KMS-11 (cell line): ENCODE results near the gene VAC14.

ENCODE experiments used
- H2AFZ ChIP-seq: fragments of 200-600 bp; sonication (generic); 2 replicates; pipeline ENCODE4 v1.6.1; 2016; ENCODE audit warnings: antibody characterized with exemption, mixed run types, low read depth
- H3K27ac ChIP-seq: fragments of 200-600 bp; sonication (generic); 2 replicates; pipeline ENCODE4 v1.6.1; 2016; ENCODE audit warnings: mild to moderate bottlenecking, mixed run types
- H3K27me3 ChIP-seq: fragments of 200-600 bp; sonication (generic); 2 replicates; pipeline ENCODE4 v1.6.1; 2017; ENCODE audit warnings: mild to moderate bottlenecking, low read depth, mixed run types, moderate library complexity; ENCODE audit not compliant: insufficient read depth
- H3K36me3 ChIP-seq: fragments of 200-600 bp; sonication (generic); 2 replicates; pipeline ENCODE4 v1.6.1; 2017; ENCODE audit warnings: mild to moderate bottlenecking, mixed run types; ENCODE audit not compliant: insufficient read depth
- H3K4me1 ChIP-seq: fragments of 200-600 bp; sonication (generic); 2 replicates; pipeline ENCODE4 v1.6.1; 2016; ENCODE audit warnings: mild to moderate bottlenecking, low read depth, mixed run types; ENCODE audit not compliant: poor library complexity, severe bottlenecking
- H3K4me2 ChIP-seq: fragments of 200-600 bp; sonication (generic); 2 replicates; pipeline ENCODE4 v1.7.0; 2016; ENCODE audit warnings: mild to moderate bottlenecking, mixed run types
- H3K4me3 ChIP-seq: fragments of 200-600 bp; sonication (generic); IDR thresholded peaks from 2 replicates; pipeline ENCODE4 v1.6.1; 2017; ENCODE audit warnings: low read depth, low read length, mixed read lengths; ENCODE audit not compliant: insufficient read depth
- H3K79me2 ChIP-seq: fragments of 200-600 bp; sonication (generic); 2 replicates; pipeline ENCODE4 v1.6.1; 2016; ENCODE audit warnings: low read depth, mixed run types; ENCODE audit not compliant: insufficient read depth
- H3K9ac ChIP-seq: fragments of 200-600 bp; sonication (generic); 2 replicates; pipeline ENCODE4 v1.6.1; 2016; ENCODE audit warnings: mild to moderate bottlenecking, mixed run types
- H4K20me1 ChIP-seq: fragments of 200-600 bp; sonication (generic); 2 replicates; pipeline ENCODE4 v1.6.1; 2016; ENCODE audit warnings: mild to moderate bottlenecking, mixed run types; ENCODE audit not compliant: insufficient read depth
- CTCF ChIP-seq: fragments of 200-600 bp; sonication (generic); conservative IDR thresholded peaks from 2 replicates; pipeline ENCODE4 v1.6.1; 2017; ENCODE audit warnings: low read depth, mild to moderate bottlenecking, antibody characterized with exemption, low read length, moderate library complexity, mixed read lengths

The VAC14 gene

DNA sequence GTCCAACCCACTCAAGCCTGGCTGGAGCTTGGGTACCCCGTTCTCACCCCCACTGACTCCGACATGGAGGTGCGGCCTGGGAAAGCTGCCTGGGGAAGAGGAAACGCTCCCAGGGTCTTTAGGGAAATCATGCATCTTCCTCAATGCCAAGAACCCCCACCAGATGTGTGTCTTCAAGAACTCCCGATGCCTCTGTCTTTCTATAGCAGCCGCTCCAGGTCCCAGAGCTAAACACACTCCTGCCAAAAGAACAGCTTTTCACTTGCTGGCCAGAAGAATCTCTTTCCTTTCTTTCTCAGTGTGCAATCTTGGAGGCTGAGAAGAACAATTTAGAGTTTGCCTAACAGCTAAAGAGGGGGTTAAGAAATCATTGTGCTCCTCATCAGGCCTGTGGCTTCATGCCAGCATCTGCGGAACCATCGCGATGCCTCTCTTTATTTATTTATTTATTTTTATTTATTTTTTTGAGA lies 74.0 kb downstream of the VAC14 start:
- no peak overlapping the region for H3K9ac ChIP-seq
- no peaks in the 10 kb centered on the region for H3K79me2 ChIP-seq
- no peak overlapping the region for H3K4me2 ChIP-seq
- no peaks in the 10 kb centered on the region for H3K36me3 ChIP-seq
- no peak for TF ChIP-seq CTCF
- no peak overlapping the region for H2AFZ ChIP-seq
- no peaks in the 10 kb centered on the region for H3K4me1 ChIP-seq
- H4K20me1 ChIP-seq: no peaks in the 10 kb centered on the region
- H3K27ac ChIP-seq: no peak overlapping the region
- no peak overlapping the region for H3K4me3 ChIP-seq
- H3K27me3 ChIP-seq: no peaks in the 10 kb centered on the region

- H3K36me3 ChIP-seq: no peaks in the 10 kb centered on the region
- H3K9ac ChIP-seq: no peak overlapping the region
- no peak overlapping the region for H3K4me2 ChIP-seq
- H3K4me3 ChIP-seq: no peak overlapping the region
- H3K79me2 ChIP-seq: no peaks in the 10 kb centered on the region
- H2AFZ ChIP-seq: no peak overlapping the region
- TF ChIP-seq CTCF: no peak
- no peak overlapping the region for H3K27ac ChIP-seq
- H4K20me1 ChIP-seq: no peaks in the 10 kb centered on the region
- H3K27me3 ChIP-seq: no peaks in the 10 kb centered on the region
- H3K4me1 ChIP-seq: no peaks in the 10 kb centered on the region
Observed at GRCh38 chr16:70725912-70726828, 74.8 kb downstream of the VAC14 start.

DNA sequence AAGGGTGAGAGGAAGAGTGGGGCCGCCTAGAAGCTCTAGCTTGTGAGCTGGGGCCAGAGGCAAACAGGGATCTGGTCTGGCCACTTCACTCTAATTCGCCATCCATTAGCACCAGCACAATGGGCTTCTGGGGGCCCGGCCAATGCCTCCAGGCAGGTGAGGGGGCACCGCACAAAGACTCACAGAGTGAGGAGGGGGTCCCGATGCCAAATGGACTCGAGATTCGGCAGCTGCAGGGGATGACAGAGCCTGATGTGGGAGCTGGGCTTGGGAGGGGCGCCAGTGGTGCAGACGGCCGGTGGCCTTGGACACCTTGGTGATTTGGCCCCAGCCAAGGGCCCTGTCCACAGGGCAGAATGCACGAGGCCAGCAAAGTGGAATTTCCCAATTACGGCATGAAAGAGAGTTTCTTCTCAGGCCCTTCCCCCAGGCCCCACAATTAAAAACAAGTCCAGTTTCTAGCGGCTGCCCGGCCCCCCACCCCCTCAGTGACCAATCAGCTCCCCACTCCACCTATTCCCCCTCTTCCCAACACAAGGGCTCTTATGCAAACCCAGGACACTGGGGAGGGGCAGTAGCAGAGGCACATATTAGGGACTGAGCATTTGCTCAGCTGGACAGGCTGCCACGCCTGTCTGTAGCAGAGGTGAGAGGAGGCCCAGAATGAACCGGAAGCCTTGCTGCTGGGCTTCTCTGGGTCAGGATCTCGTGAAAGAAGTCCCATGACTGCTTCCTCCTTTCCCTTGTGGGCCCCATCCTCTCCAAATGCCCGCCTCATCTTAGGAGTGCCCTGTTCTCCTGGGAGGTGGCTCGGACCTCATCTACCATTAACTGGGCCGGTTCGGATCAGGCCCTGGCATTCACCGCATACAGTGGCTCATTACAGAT lies 75.7 kb downstream of the VAC14 start:
- Histone ChIP-seq H3K27ac (no peak overlapping the region), H3K4me2 (no peak overlapping the region), H3K9ac (no peak overlapping the region), H3K27me3 (no peaks in the 10 kb centered on the region), H3K79me2 (no peaks in the 10 kb centered on the region), H3K4me3 (no peak overlapping the region), H4K20me1 (no peaks in the 10 kb centered on the region), H2AFZ (no peak overlapping the region), H3K36me3 (no peaks in the 10 kb centered on the region), H3K4me1 (no peaks in the 10 kb centered on the region)
- TF ChIP-seq CTCF: no peak

- no peak overlapping the region for H3K27ac ChIP-seq
- H3K9ac ChIP-seq: no peak overlapping the region
- no peak overlapping the region for H3K4me3 ChIP-seq
- H3K27me3 ChIP-seq: no peaks in the 10 kb centered on the region
- no peaks in the 10 kb centered on the region for H4K20me1 ChIP-seq
- no peaks in the 10 kb centered on the region for H3K4me1 ChIP-seq
- no peaks in the 10 kb centered on the region for H3K36me3 ChIP-seq
- no peak for TF ChIP-seq CTCF
- H2AFZ ChIP-seq: no peak overlapping the region
- H3K4me2 ChIP-seq: no peak overlapping the region
- H3K79me2 ChIP-seq: no peaks in the 10 kb centered on the region
Observed at GRCh38 chr16:70724146-70725023, 76.6 kb downstream of the VAC14 start.
